ENCODE measurements around the gene TLE6.

GRCh38 chr19:3005345-3005744 is 28.0 kb downstream of the TLE6 start:
- TF ChIP-seq CTCF (IDR thresholded peaks at IDR 0.05), result no peak
- no peak for TF ChIP-seq POLR2A (IDR thresholded peaks at IDR 0.05)
- TF ChIP-seq POLR2AphosphoS5 (IDR thresholded peaks at IDR 0.05; ENCODE audit: insufficient read depth in 1 of 2, low read depth in 1 of 2), result no peak

Measured in vagina (tissue), 2 donors.